ENCODE measurements around the gene SFXN4.
"Not testable (repeated sequence)": the region's sequence is repeated elsewhere in the genome, so short reads cannot be mapped to it uniquely, and the experiment has no call there.

GRCh38 chr10:119180850-119181400 is 15.4 kb upstream of the SFXN4 start:
- TF ChIP-seq CTCF (conservative IDR thresholded peaks at IDR 0.05; ENCODE audit: low read depth, low read length); EZH2 (IDR thresholded peaks at IDR 0.05; ENCODE audit: borderline replicate concordance, low read depth, low read length, poor library complexity, severe bottlenecking): not testable (repeated sequence)
